GM21515 (cell line): Measurements from ENCODE around the gene P2RX1.

Experiments
- ATAC-seq: cut with Tn5 transposase; IDR thresholded peaks from one replicate; pipeline ENCODE4 v1.9.1; 2021; ENCODE audit not compliant: unreplicated experiment

P2RX1 gene

DNA sequence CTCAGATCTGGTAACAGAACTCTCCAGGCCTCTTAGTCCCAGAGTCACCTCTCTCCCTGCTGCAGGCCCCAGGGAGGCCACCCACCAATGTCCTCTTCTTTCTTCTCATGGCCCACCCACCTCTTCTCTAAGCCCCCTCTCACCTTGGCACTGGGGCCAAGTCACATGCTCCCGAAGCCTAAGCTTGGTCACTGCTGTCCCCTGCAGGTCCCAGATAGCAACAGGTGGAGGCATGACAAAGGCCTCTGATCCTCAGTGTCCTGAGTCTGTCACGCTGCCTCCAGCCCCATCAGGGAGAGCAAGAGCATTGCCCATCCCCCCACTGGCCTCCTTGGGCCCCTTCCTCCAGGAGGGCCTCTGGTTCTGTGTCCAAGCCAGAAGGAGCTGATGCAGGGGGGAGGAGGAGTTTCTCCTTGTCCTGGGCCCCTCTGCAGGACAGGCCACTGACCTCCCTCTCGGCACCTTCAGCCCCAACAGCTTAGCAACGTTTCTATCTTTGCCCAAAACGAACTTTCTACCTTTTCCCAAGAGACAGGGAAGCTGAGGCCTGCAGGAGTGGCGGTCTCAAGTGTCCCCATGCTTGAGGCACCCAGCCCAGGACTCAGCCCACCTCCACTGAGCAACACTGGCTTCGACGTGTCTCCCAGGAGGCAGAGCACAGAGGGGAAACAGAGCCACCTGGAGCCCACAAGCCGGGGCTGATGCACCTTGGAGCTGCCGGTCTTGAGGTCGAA is 8.6 kb downstream of the P2RX1 start:
- ATAC-seq, result no peak

DNA sequence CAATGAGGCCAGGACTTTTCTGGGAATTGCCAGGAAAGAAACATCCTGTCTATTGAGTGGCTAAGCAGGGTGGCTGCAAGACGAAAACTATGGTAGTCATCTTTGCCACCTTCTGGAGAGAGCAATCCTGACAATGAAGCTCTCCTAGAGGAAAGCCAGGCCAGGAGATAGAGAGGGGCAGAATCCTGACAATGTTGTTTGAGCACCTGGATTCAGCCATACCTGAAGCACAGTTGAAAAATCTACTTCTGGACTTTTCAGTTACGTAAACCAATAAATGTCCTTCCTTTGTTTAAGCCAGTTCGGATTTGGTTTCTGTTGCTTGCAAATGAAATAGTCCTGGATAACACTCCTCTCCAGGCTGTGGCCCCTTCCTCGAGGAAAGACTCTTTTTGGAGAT is 9.4 kb downstream of the P2RX1 start:
- no peak for ATAC-seq

DNA sequence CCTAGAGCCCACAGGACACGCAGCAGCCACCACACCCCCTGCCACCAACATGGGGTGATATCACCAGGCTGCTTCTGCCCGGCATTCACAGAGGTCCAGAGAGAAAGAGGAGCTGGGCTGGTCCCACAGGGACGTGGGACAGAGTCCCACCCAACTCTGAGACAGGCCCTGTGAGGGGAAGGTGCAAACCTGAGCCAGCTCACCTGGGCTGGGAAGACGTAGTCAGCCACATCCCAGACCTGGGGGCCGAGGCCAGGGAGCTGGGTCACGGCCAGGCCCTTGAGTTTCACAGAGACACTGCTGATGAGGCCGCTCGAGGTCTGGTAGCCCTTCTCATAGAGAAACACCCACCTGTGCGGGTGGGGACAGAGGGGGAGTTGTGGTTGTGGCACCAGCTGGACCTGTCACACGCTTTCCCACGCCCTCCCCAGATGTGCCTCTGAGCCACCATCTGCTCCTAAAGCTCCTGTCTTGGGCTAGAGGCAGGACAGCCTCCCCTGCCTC is 11.2 kb downstream of the P2RX1 start:
- no peak for ATAC-seq

DNA sequence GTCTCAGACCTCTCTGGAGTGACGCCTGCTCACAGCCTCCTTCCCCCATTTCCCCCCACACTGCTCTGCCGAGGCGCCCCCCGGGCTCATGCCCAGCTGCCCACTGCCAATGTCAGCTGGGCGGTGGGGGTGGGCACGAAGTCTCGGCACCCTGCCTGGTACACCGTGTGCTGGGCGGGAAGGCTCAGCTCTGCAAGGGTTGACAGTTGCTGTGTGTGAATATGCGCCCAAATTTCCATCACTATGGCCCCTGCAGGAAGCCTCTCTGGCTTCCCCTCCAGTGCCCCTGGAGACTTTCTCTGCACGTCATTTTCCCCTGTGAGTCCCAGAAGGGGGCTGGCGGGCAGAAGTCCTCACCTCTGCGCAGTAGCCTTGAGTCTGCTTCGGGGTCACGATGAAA is 11.8 kb downstream of the P2RX1 start:
- ATAC-seq, result no peak

DNA sequence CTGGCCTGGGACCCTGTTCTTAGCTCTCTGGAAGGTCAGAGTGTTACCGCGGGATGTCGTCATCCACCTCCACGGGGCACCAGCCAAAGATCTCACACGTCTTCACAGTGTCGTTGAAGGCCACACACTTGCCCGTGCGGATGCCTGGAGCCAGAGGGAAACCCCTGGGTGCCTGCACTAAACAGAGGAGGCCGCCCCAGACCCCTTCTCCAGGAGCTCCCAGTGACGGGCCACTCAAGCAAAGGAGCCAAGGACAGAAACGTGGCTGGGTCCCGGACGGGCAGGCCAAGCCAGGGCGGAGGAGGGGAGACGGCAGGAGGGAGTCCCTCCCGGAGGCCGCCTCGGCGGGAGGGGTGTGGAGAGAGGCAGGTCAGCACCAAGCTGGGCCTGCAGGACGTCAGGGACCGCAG is 12.4 kb downstream of the P2RX1 start:
- ATAC-seq, result no peak

DNA sequence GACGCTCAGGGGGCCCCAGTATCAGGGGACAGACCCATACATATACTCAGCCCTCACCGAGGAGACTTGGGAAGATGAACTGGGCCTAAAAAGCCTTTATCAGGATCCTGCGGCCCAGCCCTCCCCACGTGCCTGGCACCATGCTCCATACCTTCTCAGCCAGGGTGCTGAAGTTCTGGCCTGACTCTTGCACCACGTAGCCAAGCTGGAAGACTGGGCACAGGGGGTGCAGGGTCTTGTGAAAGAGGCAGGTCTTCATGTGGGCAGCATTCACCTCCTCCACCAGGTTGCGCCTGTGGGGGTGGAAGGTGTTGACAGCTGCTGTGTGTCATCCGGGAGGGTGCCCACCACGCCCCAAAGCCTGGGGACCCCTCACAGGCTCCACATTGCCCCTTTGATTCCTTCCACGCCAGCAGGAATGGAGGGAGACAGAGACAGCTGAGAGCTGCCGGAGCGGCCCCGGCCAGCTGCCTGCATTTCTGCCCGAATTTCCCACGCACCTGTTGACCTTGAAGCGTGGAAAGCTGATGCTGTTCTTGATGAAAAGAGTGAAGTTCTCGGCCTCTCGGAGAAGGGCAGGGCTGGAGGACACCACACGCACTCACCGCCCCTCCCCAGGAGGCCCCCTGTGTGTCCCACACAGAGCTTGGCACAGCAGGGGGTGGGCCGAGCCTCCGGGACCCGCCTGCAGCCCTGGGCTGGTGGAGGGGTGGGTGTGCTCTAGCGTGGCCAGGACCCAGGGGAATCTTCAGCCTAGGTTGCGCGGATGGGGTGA is 13.0 kb downstream of the P2RX1 start:
- ATAC-seq, result no peak

DNA sequence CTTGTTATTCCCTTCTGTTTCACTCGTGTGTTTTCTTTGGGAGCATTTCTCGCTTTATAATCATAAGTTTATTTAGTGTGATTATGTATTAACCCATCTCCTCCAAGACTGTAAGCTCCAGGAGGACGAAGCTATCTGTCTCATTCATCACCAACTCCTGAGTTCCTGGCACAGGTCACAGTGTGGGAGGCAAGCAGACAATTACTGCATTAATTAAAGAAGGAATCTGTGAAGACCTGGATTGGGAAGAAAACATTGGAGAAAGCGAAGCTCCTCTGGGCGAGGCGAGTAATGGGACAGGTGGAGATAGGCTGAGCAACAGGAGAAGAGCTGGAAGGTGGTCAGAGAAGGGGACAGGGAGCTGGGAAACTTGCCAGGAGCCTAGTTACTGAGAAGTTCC is 15.6 kb downstream of the P2RX1 start:
- ATAC-seq, result no peak

DNA sequence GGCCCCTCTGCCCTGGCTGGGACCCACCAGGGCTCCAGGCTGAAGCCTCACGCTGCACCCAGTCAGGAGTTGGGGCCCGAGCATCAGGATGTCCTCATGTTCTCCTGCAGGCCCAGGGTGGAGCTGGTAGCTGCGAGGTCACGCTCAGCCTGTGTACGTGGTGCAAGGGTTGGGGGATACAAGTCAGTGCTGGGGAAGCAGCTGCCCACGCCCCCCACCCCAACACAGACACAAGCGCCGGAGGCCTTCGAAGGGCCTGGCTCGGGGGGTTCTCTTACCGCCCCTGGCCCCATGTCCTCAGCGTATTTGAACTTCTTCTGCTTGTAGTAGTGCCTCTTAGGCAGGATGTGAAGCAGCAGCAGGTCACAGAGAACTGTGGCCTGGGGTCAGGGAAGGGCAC is 18.5 kb downstream of the P2RX1 start:
- ATAC-seq, result no peak

DNA sequence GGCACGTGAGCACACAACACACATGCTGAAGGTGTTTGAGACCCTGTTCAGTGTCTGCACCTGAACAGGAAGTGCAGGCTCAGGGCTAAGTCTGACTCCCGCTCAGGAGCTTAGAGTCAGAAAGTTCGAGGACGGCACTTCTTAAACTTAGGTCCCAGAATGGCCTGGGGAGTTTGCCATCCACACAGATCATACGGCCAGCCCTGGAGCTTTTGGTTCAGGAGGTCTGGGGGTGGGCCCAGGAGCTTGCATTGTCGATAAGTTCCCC is 19.4 kb downstream of the P2RX1 start:
- ATAC-seq, result no peak

DNA sequence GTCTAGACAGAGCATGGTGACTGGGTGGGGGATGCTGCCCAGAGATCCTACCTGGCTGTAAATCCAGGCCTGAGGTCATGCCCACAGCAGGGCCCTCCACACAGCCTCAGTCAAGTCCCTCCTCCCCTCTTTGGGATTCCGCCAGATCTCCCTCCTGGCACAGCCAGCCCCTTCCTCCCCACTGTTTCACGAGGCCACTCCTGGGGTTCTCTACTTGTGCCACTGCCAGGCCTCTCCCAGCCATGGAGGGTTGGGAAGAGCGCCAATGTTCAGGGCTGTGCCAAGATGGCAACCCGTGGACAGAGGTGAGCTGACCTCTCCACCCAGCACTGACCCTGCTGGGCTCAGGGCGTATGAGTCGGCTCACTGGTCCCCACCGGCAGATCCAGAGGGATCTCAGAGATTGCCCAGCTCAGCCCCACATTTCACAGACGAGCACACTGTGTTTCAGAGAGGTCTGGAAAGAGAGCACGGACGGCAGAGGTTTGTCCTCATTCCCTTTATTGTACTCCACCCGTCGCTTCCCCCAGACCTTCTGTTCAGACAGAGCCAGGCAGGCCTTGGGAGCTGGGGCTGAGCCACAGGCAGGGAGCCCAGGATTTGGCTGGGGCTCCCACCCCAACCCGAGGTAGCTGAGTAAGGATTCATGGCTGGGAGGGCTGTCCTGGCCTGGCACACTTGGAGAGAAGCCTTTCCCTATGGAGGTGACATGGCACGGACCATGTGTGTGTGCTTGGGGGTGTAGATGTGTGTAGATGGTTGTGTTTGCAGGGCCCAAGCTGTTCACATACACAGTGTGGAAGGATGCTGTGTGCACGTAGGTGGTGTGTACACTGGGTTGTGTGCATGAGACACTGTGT is 19.9 kb downstream of the P2RX1 start:
- ATAC-seq, result no peak

DNA sequence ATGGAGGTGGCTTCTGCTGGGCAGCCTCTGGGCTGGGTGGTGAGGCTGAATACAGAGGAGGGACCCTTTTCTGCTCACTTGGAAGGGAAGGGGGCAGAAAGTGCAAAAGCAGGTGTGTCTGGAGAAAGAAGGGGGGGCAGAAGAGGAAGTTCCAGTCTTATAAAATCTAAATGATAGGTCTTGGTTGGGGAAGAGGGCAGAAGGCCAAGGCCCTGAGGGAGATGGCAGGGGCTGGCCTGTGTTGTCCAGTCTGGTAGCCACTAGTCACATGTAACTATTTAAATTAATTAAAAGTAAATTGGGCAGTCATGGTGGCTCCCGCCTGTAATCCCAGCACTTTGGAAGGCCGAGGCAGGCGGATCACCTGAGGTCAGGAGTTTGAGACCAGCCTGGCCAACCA is 20.9 kb downstream of the P2RX1 start:
- no peak for ATAC-seq

DNA sequence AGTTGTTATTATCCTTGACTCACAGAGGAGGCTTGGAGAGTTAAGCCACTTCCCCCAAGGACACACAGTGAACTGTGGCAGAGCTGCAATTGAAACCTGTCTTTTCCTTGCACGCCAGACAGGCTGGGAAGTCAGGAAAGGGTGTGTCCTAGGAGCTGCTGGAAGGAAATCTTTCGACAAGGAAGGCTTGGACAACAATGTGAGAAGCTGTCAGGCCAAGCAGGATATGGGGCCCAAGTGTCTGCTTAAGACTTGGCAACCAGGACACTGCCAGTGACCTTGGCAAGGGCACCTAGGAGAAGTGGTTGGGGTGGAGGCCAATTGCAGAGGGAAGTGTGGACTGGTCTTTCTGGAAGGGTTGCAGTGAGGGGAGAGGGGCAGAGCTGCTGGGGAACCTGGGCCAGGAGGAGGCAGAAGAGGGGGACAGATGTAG is 21.3 kb downstream of the P2RX1 start:
- ATAC-seq, result no peak

DNA sequence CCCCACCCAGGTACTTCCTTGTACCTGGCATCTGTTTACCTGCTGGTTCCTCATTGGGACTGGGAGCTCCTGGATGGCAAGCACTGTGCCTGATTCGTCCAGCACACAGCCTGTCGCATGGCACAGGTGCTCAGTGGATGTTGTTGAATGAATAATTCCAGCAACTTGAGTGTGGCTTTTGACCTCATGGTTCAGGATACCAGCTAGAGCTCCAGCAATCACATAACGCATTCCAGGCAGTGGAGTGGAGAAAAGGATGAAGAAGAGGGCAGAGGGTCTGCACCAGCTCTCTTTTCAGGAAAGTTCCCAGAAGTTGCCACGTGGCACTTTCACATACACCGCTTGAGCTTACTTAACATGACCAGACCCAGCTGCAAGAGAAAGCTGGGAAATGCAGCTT is 22.1 kb downstream of the P2RX1 start:
- no peak for ATAC-seq

DNA sequence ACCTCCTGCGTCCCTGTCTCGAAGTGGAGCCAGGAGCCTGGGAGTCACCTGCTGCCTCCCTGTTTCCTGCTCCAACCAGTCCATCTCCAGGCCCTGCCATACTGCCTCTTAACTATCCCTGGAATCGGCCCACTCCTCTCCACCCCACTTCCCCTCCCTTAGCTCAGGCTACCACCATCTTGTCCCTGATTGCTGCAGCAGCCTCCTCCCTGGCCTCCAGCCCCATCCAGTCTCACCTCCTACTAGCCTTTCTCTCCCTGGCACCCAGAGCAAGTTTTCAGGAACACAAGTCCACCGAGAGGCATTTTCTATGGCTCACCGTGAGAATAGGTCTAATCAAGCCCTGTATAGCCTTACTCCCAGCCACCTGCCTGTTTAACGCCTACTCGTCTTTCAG is 22.5 kb downstream of the P2RX1 start:
- no peak for ATAC-seq

DNA sequence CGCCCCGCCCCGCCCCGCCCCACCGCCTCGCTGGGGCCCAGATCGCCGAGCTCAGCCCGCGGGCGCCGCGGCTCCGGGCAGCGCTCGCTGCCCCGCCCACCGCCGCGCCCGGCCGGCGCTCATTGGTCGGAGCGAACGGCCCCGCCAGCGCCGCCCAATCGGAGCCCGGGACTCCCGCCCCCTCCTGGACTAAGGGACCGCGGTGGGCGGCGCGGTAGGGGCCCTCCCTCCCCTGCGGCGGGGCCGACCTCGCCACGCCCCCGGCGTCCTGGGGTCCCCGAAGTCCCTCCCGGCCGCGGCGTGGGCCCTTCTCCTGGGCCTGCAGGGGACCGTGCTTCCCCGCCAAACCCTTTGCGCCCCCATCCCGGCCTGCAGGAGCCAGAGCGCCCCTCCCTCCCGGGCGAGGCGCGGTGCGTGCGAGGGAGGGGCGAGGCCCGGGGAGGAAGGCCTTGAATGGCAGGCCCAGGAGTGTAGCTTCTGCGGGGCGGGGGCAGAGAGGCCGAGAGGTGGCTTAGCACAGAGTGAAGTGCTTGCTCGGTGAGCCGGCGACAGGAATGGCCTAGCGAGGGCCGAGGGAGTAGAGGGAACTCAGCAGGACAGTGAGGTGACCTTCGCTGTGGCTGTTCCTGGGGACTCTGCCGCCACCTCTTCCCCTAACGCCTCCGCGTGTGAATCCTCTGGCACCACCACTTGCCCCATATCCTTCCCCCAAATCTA is 23.1 kb downstream of the P2RX1 start, which contains the start of gene CAMKK1:
Gene CAMKK1 (minus strand): TSS at position 51 of the 717 bp plus-strand sequence. CDS start 7,366 bp downstream, outside the sequence.
- peak; percentile 80 for ATAC-seq

DNA sequence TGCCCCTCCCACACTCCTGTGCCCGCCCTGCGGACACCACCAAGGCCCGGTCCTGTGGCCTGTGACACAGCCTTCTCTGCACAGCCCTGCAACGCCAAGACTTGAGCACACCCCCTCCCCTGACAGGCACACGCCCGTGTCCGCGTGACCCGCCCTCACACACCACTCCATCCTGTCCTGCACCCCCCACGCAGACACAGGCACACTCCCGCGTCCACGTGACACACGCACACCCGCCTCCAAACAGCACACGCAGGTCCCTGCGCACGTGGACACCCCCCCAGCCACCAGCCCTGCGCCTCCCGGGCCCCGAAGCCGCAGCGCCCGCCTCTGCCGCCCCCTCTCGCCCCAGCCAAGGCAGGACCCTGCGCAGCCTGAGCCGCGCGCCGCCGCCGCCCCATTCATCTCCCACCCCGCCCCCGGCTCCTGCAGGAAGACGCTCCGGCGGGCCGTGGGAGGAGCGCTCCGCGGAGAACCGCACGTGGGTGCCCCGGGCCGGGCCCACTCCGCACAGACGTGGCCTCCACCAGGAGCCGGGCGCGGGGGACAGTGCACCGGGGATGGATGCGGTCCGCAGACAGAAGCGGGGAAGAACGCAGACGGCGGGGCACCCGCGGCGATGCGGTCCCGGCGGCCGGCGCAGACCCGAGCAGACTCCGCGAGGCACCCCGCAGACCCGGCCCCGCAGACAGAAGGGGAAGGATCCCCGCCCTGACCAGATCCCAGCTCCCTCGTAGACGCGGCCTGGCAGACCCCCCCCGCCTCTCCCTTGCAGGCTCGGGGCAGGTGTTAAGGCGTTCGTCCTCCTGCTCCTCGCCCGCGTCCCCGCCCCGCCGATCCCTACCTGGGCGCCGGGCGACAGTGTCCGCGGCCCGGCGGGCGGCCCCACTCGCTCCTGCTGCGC is 23.9 kb downstream of the P2RX1 start:
- peak; percentile 18 for ATAC-seq

DNA sequence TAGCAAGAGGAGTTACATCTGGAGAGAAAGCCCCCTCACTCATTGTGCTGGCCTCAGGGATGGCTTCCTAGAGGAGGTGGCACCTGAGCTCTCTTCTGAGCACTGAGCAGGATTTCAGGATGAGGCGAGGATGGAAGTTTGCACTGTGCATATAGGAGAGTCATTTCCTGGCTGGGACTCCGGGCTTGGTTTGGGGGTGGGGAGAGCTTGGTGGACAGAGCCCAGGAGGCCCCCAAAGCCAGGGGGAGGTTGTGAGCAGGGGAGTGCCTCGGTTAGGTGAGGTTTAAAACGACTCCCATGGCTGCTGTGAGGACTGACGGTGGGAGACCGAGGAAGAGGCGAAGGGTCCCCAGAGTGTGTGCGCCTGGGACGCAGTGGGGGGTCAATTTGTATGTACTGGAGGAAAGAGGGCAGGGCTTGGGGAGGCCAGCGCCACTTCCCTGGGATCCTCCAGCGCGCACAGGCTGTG is 24.6 kb downstream of the P2RX1 start:
- ATAC-seq, result no peak

DNA sequence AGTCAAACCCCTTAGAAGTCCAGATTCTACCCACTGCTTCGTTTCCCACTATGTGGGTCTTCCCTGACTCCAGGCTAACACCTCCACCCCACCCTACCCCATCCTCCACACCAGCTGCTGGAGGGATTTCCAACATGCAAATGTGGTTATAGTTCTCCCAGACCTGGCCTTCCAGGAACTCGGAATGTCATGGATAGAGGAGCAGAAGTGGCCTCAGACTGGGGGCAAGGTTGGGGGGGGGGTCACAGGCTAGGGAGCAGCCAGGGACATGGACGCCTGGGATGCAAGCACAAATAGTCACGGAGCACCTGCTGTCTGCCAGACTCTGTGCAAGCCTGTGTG is 25.4 kb downstream of the P2RX1 start:
- ATAC-seq, result no peak

DNA sequence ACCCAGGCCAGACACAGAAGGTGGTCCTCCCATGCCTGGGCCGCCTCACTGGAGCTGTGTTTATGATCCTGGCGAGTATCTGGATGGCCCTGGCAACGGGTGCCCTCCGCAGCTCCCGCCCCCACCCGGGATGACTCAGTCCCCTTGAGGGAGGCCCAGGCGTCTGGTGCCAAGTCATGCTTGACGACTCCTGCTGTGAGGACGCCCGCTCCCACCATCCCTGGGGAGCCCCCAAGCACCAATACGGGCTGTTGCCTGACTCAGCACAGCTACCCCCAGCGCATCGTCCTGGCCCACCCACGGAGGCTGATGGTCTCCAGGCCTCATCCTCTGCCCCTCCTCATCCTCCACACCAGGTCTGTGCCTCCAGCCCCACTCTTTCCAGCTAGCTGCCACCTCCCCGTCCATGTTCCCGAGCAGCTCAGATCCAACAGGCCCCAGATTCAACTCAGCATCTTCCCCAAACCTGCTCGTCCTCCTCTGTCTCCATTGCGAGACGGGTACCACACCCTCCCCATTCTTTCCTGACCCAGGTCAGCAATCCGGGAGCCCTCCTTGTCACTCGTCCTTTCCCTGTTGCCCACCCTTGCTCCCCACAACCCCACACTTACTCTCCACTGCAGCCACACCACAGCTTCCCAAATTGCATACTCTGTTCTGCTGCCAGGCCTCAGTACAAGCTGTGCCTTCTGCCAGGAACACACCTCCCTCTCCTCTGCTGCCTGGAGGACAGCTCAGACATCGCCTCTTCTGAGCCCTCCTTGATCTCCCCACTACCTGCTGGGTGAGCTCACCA is 26.0 kb downstream of the P2RX1 start:
- ATAC-seq, result no peak
